Raji (cell line): ENCODE results near the gene MYADM.

Experiments used
- POLR2A ChIP-seq: IDR thresholded peaks from 2 replicates; pipeline ENCODE4 v1.6.1; 2011; ENCODE audit warnings: low read depth, low read length, control low read depth; ENCODE audit not compliant: insufficient read depth

MYADM gene

GRCh38 chr19:53881482-53882390, 14.1 kb downstream of the MYADM start, which contains the start of gene PRKCG:
Gene PRKCG, plus strand, starts transcription at chr19:53882197. Its CDS starts 298 bp downstream, at chr19:53882495.
- no peak for TF ChIP-seq POLR2A

GRCh38 chr19:53882391-53883050, 14.8 kb downstream of the MYADM start:
- TF ChIP-seq POLR2A: no peak

DNA sequence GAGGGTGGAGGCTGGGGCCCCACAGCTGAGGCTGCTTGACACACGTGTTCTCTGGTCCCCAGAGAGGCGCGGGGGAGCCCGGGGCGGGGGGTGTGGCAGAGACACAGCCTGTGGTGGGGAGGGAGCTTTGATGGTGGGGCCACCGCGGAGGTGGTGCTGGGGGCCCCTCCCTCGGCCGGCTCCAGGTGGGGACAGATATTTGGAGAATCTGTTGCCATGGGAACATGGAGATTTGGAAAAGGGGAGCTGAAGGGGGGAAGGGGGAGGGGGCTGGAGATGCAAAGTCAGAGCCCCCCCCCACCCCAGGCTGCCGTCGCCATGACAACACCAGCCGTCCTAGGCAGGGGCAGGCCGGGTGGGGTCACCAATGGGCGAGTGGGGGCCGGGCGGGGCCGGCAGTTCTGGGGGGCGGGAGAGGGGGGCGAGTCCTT, 15.6 kb downstream of the MYADM start:
- TF ChIP-seq POLR2A: no peak

- TF ChIP-seq POLR2A: no peak
Measured at GRCh38 chr19:53883741-53884140, 16.1 kb downstream of the MYADM start.

DNA sequence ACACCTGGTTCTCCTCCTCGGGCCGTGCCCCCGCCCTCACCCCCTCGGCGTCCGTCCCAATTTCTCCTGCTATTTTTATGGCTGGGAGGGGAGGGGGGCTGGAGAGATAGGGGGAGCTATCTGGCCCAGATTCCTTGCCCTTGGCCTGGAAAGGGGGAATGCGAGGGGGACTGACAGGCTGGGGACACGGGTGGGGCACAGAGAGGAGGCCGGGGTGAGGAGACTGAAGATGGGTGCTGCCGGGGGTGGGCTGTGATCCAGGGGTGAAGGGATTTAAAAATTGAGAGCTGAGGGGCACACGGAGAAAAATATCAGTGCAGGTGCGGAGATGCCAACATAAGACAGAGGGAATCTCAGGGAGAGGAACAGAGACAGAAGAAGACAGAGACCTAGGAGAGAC, 16.6 kb downstream of the MYADM start:
- no peak for TF ChIP-seq POLR2A

DNA sequence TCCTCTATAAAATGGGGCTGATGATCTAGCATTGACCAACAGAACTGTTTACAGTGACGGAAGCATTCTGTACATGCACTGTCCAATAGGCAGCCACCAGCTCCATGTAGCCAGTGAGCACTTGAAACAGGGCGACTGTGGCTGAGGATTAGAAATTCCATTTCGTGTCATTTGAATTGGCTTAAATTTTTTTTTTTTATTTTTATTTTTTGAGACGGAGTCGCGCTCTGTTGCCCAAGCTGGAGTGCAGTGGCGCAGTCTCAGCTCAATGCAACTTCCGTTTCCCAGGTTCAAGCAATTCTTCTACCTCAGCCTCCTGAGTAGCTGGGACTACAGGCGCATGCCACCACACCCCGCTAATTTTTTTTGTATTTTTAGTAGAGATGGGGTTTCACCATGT, 17.4 kb downstream of the MYADM start:
- TF ChIP-seq POLR2A: no peak

- TF ChIP-seq POLR2A: no peak
Measured at GRCh38 chr19:53892301-53892980, 24.8 kb downstream of the MYADM start.

DNA sequence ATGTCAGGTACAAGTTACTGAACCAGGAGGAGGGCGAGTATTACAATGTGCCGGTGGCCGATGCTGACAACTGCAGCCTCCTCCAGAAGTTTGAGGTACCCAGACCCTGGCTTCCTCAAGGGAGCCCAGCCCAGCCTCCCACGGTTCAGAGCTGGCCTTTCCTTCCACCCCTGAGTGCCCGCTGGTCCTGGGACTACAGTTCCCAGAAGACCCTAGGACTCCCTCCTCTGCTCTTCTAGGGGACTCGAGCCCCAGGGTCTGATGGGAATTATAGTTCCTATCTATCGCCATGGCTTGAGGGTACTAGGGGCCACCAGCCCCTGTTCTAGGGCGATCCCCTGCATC, 25.3 kb downstream of the MYADM start:
- TF ChIP-seq POLR2A: no peak

DNA sequence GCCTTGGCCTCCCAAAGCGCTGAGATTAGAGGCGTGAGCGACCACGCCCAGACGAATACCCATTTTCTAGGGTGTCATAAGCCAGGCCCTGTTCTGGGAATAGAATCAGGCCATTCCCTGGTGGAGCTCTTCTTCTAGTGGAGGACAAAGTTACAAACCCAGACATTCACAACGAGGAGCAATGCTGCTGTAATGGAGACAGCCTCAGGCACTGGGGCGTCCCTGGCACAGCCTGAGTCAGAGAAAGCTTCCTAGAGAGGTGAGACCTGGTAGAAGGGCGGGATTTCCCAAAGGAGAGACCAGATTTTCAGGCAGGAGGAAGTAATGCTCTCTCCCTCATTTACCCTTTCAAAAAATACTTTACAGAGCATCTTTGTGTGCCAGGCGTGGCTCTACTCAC, 27.0 kb downstream of the MYADM start:
- no peak for TF ChIP-seq POLR2A

DNA sequence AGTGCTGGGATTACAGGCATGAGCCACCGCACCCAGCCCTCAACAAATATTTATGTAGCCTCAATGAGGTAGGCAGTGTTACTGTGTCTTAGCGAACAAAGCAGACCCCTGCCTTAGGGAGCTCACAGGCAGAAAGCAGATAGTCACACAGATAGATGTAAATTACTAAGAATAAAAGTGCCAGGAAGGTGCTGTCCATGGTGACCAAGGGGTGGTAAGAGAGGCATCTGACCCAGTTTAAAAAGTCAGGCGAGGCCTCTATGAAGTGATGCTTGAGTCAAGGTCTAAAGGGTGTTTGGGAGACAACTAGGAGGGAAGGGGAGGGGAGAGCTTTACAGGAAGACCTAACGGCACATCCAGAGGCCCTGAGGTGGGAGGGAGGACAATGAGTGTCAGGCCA, 29.0 kb downstream of the MYADM start:
- TF ChIP-seq POLR2A: no peak

GRCh38 chr19:53897459-53897858, 29.8 kb downstream of the MYADM start:
- TF ChIP-seq POLR2A: no peak

DNA sequence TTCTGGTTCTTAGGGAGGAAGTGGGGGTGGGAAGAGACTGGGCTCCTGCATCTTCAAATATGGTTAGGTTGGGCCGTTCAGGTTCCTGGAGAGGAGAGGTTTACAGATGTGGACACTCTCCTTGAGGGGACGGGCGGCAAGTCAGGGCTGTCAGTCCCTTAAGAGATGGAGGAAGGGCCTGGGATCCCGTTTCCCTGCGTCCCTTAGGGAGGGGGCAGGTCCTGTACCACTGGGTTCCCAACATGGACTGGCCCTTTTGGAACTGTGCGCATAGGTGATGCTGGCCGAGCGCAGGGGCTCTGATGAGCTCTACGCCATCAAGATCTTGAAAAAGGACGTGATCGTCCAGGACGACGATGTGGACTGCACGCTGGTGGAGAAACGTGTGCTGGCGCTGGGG, 30.5 kb downstream of the MYADM start:
- TF ChIP-seq POLR2A: no peak

DNA sequence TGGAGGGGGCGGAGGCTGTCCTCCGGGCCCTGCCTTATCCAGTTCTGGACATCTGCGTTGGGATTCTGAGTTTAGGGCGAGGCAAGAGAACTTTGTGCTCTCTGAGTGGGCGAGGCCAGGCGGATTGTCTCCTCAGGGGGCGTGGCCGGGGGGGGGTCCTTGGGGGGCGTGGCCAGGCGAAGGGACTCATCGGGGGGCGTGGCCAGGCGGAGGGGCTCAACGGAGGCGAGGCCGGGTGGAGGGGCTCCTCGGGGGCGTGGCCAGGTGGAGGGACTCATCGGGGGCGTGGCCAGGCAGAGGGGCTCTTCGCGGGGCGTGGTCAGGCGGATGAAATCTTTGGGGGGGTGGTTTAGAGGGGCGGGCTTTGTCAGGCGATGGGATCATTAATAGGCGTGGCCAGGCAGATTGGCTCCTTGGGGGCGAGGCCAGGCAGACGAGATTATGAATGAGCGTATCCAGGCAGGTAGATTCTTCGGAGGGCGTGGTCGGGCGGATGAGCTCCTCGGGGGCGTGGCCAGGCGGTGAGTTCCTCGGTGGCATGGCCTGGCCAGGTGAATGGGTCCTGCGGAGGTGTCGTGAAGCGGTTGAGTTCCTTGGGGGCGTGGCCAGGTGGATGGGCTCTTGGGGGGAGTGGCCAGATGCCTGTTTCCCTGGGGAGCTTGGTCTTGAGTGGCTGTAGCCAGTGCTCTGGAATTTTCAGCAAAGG, 31.1 kb downstream of the MYADM start:
- no peak for TF ChIP-seq POLR2A

DNA sequence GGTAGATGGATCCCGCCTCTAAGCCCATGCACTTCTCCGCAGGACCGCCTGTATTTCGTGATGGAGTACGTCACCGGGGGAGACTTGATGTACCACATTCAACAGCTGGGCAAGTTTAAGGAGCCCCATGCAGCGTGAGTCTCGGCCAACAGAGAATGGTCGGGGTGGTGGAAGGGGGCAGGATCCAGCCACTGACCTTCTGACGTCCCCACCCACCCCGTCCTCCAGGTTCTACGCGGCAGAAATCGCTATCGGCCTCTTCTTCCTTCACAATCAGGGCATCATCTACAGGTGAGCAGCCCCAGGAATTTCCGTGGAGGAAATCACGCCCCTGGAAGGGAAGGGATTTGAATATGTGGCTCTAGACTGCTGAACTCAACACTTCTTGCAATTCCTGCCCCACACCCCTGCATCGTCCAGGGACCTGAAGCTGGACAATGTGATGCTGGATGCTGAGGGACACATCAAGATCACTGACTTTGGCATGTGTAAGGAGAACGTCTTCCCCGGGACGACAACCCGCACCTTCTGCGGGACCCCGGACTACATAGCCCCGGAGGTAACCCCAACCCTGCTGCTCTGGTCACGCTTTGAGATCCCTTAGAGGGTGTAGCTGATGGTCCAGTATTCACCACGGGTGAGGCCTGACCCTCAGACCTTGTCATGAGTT, 32.6 kb downstream of the MYADM start:
- TF ChIP-seq POLR2A: no peak
